SHP77 (cell line): Measurements from ENCODE around the gene RPS6KA6.
A peak's percentile ranks its signal among the peaks of the same experiment; 100 is the strongest.

Experiments
- DNase-seq, 2 experiments: peaks; one replicate each; lab custom pipeline; 2025; lab: John Stamatoyannopoulos, UW

Gene RPS6KA6

DNA sequence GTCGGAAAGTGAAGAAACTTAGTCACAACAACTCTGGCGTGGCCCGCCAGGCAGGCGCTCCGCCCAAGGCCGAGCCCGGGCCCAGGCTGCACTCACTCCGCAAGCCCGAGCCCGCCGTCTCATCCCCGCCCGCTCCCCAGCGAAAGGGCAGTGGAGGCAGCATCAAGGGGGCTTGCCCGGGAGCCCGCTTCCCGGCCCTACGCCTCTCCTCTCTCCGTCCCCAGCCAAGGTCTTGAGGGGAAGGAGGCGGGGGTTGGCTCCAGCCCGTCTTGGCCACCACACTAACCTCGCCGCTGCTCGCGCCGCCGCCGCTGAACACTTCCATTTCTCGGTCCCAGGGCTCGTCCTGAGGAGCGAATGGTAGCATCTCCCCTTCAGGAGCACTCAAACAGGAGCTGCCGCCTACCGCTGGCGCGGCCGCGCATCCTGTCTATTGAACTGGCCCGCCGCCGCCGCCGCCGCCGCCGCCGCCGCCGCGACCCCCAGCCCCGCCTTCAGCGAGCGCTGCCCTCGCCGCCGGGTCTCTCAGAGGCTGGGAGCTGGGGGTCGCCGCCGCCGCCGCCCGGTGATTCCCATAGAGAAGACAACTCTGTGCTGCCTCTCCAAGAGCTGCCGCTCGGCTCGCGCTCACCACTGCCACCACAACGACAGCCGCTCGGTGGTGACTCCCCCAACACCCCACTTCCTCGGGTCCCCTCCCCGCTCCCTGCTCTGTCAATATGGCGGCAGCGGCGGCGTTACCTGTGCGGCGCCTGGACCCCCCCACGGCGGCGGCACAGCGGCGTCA, at the start of gene RPS6KA6:
TSS of gene RPS6KA6 (minus strand) at position 667 of the 787 bp plus-strand sequence. CDS start at position 367, 300 bp downstream.
- no peak for DNase-seq

- DNase-seq, result no peak
Measured at GRCh38 chrX:84224741-84225140, 36.7 kb upstream of the RPS6KA6 start.

DNA sequence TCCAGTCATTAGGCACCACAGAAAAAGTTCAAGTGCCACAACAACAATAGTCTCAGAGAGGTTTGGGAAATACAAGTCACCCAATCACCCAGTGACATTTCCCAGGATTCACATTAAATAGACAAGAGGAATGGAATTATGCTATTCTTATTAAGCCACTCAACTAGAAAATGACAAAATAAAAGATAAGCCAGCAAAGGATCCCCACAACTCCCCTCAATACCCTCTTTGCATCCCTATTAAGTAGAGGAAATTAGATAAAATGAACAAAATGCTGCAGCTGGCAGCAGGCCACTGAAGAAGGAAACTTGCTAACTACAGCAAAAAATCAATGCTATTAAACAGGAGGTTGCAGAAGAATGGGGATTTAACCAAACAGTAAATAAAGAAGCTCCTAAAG, 35.3 kb upstream of the RPS6KA6 start:
- DNase-seq, result no peak

DNA sequence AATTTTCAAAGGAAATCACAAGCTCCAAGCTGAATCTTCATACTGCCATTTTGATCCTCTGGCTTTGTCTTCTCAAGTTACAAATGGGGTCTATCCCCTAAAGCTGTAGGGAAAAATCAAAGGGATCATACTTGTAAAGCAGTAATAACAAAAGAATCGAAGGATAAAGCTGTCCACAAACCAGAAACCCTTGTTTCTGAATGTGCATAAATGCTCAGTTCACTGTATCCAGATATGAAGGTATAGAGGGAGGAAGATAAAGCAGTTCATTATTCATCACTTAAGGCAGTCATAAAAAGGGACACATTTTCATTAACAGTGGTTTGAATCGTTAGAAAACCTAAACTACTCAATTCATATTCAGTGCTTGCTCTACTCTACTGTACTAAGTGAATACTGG, 33.2 kb upstream of the RPS6KA6 start:
- DNase-seq, result no peak

- no peak for DNase-seq
Measured at GRCh38 chrX:84219551-84219950, 31.6 kb upstream of the RPS6KA6 start.

- DNase-seq, result no peak
Measured at GRCh38 chrX:84218726-84219125, 30.7 kb upstream of the RPS6KA6 start.

GRCh38 chrX:84216881-84217280, 28.9 kb upstream of the RPS6KA6 start:
- DNase-seq, result no peak

DNA sequence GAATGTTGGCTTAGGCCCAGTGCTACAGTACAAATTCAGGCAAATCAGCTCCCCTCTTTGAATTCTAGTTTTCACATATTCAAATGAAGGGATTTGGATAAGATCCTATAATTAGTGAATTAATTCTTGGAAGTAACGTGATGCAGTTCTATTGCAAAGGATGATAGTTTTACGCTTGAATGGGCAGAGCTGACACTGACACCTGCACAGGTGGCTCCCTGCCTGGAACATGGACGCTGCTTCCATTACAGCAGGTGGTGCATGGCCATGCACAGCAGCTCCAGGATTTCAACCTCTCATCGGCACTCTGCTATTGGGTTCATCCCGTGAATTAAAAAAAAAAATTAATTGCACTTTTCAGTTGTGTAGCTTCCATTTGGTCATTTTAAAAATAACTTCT, 28.4 kb upstream of the RPS6KA6 start:
- DNase-seq, result no peak

DNA sequence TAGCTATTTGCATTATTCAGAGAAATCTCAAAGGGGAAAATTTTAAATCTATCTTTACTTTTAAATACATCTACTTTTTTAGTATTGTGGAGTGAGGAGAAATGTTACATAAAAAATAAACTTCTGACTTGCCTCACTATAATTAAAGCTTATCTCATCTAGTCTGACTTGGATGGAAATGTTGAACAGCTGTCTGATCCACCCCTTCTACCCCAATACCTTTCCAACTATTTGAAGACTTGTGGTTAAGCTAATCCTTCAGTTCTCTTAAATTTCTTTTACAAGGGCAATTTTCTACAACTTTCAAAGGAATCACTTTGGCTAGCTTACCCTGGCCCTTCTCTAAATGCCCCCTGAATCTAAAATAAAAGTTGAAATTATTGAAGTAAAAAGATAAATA, 17.3 kb upstream of the RPS6KA6 start:
- no peak for DNase-seq

GRCh38 chrX:84199688-84200087, 11.7 kb upstream of the RPS6KA6 start:
- DNase-seq, result no peak

GRCh38 chrX:84197550-84197949, 9.6 kb upstream of the RPS6KA6 start:
- no peak for DNase-seq

DNA sequence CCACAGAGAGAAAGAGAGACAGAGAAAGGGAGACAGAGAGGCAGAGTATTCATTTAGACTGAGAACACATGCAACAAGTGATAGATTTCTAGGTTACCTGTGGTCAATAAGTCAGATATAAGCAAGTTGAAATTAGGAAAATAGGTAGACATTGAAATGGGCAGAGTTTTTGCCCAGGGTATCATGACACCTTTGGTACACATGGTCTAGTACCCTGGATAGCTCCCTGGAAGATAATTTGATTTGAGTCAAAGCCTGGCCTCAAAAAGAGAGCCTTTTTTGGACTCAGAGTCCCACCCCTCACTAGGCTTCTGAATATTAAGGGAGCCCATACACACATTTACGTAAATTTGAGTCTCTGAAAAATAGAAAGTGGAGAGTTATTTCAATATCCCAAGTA, 4.0 kb upstream of the RPS6KA6 start:
- DNase-seq, result no peak

- DNase-seq, result no peak
Measured at GRCh38 chrX:84189125-84189524, 1.1 kb upstream of the RPS6KA6 start.

- DNase-seq, result peak; percentile 29 to 62
Measured at GRCh38 chrX:84188320-84188834, 378 bp upstream of the RPS6KA6 start.

DNA sequence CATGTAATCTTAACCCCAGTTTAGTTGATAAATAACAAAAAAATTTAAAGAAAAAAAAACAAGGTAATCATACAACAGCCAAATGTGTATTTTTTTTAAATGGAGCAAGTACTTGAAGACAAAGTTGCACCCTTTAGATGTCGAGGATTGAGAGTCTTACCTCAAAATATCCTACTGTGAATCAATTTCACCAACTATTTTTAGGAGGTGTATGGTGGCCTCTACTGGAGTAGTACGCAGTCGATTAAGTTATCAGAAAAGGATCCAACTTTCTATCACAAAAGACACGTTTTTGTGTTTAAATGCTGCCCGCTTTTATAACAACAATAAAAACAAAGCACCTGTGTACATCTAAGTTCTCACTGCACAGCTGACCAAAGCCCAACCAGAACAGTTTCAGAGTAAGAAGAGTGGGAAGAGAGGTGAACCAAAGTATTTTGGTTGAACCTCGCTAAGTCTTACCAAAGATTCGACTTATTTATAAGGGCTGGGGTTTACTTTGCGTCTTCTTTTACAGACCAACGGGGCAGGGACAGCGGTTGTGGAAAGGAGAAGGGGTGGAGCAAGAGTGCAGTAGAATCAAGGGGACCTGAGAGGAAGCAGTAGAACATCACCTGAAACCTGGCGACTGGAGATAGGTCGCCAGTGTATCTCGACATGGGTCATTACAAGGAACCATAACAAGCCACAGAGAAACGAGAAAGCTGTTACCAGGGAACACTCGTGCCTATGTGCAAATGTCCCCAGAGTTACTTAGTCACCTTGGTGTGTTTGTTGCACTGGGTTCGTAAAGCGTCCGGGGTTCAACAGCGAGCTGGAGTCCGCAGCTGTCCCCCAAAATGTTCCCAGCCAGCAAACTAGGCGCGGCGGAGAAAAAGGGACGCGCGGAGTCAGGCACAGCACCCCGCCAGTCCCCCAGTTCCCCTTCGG, 1.1 kb downstream of the RPS6KA6 start:
- DNase-seq, result no peak

DNA sequence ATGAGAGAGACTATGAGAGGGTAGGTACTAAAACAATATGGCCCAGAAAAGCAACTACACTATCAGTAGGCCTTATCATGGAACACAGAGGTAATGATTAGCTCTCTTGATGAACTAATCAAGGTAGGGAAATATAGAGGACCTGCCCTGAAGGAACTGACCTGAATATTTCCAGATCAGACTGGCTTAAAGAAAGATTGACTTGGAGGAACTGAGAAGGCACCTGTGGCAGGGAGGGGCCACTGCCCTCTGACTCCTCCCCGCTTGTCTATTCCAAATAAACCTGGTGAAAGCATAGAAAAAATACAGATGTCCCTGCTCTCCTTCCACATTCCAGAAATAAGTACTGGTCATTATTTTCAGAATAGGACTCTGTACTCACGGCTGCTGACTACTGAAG, 5.5 kb downstream of the RPS6KA6 start:
- DNase-seq, result no peak

DNA sequence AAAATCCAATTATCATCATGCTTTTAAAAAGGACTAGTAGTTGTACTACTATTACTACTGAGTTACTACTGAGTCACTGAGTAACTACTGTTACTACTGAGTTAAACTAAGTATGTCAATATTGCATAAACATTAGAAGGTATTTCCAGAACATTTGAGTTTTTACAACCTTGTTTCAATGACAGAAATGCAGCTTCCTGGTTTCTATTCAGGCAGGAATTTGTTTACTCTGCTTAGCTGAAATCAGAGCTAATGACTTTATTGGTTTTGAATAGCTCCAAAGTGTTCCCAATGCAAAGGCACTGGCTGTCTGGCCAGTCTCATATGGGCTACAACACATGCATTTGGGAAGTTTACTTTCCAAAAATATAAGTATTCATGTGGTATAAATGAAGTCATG, 12.0 kb downstream of the RPS6KA6 start:
- no peak for DNase-seq

GRCh38 chrX:84175274-84175673, 12.7 kb downstream of the RPS6KA6 start:
- no peak for DNase-seq

- no peak for DNase-seq
Measured at GRCh38 chrX:84174348-84174747, 13.7 kb downstream of the RPS6KA6 start.

DNA sequence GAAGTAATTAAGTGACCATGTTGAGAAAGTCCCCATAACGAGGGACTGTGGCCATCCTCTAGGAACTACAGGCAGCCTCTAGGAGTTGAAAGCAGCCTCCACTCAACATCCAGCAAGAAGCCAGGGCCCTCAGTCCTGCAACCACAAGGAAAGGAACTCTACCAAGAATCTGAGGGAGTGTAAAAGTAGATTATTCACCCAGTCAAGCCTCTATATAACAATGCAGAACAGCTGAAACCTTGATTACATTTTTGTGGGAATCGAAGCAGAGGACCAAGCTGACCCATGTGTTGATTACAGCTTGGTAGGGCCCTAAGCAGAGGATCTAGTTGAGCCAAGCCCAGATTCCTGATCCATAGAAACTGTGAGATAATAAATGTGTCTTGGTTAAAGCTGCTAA, 17.1 kb downstream of the RPS6KA6 start:
- no peak for DNase-seq

DNA sequence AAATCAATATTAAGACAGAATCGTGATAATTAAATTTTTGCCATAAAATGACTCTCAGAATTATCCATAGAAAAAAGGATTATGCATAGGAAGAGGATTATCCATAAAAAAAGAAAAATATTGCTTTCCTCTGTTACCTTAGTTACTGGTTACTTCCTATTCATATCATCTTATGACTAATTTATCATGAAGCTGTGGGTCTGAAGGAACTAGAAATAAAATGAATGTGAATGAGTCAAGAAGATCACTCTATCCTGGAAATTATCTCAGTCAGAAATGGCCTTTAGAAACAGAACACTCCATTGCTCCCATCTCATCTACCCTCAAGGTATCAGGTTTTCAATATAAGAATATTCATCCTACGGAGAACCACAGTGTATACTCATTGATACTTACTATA, 19.4 kb downstream of the RPS6KA6 start:
- no peak for DNase-seq

DNA sequence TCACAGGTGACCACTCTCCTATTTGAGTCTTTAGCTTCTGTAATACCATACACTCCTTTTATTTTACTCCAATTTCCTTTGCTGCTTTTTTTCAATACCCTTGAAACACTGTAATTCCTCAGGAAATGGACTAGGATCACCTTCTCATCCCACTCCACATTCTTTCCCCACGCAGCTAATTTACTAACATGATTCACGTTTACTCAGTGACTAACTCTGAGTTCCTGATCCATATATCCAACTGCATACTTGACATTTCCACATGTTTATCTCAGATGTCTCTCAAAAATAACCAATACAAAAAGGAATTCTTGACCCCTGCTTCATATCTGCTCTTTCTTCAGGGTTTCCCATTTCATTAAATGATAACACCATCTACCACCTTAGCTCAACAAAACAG, 19.9 kb downstream of the RPS6KA6 start:
- DNase-seq, result no peak

DNA sequence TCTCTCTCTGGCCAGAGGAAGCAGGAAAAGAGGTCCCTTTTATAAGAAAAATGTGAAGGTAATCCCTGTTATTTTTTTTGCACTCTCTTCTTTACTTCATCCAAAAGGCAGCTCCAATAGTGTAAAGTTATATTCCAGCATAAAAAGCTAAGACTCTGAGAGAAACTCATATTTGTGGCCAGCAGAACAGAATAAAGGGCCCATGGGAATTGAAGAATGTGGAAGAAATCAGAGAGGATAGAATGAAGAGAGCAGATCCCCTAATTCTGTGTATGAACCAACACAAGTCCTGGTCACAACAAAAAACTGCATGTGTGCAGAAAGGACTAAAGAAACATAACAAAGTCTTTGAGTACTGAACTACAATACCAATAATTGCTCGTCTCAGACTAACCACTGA, 22.3 kb downstream of the RPS6KA6 start:
- no peak for DNase-seq
